Stimulated activated CD4-positive, alpha-beta T cell treated with anti-CD3 and anti-CD28 coated beads, Interleukin-1b, Interleukin-23, amount 100 ng/mL, for 4 hours (primary cell): ENCODE measurements around the gene BCDIN3D.
"Not testable (repeated sequence)": the region's sequence is repeated elsewhere in the genome, so short reads cannot be mapped to it uniquely, and the experiment has no call there.

ENCODE experiments used
- DNase-seq, 2 donors: peaks; one replicate each; pipeline ENCODE4 v3.0.0-alpha.2; 2020; ENCODE audit warnings: low read depth in 2 of 2

The BCDIN3D gene

DNA sequence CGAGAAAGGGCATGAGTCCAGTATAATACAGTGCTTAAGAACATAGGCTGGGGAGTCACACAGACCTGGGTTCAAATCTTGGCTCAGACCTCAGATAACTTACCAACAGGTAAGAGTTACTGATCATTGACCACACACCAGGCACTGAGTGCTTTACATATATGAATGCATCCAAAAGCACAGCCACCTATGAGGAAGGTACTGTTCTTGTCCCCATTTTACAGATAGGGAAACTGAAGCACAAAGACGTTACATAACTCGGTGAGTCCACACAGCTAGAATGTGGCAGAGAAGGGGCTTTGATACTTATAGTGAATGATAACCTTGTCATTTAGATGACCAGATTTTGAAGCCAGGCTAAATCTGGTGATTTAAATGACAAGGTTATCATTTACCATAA, 33.2 kb upstream of the BCDIN3D start:
- DNase-seq = no peak

DNA sequence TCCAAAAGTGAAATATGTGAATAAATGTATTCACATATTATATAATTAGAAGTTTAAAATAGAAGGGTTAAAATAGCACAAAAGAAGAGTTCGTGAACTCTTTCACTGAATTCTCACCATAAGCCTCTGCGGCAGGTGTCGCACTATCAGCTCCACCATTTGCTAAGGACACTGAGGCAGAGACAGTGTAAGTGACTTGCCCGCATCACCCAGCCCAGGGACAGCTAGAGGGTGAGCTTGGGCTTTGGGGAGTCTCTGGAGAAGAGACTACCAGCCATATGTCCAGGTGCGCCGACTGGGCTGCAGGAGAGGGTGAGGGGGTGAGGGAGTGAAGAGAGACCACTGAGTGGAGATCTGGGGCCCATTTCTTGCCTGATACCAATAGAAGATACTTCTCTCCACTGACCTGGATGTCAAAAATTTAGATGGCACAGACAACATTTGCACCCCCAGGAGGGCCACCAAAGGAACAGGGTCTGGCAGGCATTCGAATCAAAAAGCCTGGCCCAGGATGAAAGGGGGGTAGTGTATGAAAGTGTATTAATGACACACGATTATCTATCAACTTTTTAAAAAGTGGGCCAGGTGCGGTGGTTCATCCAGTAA, 32.3 kb upstream of the BCDIN3D start:
- DNase-seq = no peak

DNA sequence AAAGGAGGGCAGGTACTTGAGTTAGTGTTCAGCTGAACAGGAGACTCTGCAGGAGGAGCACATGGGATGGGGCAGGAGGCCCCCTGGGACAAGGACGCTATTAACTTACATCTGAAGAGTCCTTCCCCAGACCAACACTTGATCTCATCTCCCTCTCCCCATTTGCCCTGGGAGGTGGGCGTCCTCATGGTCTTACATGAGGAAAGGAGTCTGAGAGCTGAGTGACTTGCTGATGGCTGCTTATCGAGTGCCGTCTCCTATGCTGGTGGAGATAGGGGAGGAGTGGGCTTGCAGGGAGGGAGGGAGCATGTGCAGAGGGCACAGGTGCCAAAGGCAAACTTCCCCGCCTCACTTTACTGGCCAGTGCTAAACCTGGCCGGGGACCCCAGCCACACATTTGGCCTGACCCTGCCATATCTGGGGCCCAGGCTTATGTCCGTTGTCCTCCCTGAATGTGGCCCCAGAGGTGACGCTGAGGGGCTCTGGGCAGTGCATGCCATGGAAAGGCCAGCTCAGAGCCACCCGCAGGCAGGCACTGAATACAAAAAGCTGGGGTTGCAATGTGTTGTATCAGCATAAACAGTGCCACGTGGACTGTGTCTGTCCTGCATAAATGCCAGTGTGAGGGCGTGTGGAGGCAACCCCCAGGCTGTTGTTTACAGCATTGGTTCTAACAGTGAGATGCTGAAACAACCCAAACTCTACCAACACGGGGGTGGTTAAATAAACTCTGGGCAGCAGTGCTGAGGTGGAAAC, 31.4 kb upstream of the BCDIN3D start:
- DNase-seq = no peak

DNA sequence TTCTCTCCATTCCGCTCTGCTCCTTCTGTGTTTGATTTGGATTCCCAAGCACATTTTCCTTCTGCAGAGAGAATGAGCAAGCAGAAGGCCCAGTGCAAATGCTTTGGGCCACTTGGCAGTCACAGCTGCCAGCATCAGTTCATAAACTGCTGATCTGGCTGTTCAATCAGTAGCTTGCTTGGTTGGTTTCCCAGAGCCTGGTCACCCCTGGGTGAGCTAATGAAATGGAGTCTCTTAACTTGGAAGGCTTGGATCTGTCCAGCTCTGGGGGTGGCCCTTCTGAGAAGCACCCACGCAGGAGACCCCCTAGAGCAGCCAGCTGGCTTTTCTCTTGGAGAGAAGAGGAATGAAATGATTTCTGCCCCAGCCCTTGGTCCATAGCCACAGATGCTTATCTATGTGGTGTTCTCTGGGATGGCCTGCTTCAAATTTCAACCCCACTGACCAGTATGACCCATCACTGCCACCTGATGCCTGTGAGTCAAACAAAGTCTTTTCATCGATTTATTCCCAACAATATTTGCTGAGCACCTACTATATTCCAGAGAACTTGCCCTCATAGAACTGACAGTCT, 30.5 kb upstream of the BCDIN3D start:
- DNase-seq = no peak

DNA sequence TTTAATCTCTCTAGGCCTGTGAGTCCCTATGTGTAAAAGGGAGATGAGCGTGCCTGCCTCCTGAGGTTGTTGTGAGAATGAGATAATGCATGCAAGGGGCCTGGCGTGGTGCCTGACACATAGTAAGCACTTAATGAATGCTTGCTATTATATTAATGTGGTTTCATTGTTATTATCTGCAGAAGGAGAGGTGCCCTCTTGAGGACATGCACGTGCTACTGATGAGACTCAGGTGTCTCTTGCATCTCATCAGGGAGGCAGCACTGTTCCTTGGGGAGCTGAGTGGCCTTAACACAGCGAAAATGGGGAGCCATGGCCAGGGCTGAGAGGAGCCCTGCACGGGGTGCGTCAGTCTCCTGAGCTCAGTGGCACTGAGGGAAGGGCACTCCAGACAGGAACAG, 29.9 kb upstream of the BCDIN3D start:
- no peak for DNase-seq

DNA sequence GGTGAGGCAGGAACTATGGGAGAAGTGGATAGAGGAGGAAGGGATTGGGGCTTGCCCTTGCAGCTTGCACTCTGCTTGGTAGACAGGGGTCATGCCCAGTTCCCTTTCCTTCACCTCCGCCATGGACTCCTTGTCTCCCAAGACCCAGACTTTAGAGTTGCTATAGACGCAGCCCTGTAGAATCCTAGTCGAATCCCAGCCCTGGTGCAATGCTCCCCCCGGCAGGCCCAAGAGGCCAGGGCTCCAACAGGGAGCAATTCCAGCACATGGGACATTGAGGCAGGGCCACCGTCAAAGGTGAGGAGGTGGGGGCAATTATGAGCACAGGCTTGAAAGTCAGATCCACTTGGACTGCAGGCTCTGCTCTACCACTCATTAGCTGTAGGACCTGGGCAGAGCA, 29.5 kb upstream of the BCDIN3D start:
- no peak for DNase-seq

DNA sequence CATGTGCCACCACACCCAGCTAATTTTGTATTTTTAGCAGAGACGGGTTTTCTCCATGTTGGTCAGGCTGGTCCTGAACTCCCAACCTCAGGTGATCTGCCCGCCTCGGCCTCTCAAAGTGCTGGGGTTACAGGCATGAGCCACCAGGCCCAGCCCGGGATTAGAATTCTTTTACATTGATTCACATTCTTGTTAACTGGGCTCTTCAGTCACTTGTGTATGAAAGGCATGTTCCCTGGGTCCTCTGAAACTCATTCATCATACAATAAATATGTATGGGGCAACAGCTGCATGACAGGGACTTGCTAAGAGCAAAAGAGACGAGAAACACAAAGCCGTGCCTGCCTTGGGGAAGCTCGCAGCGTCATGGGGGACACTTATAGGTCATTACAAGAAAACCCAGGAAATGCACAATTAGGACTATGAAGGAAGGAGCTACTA, 28.9 kb upstream of the BCDIN3D start:
- not testable (repeated sequence) for DNase-seq

DNA sequence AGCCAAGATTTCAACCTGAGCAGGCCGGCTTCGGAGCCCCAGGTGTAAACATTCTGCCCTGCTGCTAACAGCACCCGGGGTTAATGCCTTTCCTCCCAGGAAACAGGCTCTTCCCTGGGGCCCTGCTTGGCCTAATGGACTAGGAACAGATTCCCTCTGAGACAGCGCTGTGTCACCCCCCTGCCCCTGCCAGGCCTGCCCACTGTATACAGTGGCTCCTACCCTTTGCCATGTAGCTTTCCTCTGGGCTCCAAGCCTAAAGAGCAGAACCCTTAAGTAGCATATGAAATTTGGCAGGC, 28.3 kb upstream of the BCDIN3D start:
- DNase-seq = no peak

DNA sequence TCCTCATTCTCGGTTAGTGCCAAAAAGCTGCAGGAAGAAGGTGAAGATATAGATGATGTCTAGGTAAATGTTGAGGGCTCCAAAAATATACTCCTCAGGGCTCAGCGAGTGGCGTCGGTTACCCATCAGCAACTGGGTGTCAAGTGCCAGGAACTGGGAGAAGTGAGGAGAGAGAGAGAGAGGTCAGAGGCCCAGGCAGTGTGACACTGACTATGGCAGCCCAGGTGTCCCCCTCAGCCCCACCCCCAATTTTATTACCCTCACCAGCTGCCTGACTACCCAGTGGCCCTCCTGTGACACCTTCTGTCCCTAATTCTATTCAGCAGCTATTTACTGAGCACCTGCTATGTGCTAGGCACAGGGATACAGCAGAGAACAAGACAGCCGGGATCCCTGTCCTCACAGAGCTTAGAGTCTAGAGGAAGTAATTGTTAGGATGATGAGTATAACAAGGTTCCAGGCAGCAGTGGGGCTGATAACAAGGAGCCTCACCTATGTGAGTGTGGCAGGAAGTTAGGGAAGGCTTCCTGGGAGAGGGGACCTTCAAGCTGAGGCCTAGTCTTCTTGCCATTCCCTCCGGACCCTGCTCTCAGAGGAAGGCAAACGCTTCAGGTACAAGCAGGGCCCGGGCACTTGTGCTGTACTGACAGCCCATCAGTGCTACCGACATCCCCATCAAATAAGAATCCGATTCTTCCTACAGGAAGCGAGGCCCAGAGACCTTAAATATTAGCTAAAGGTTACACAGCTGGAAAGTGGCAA, 27.8 kb upstream of the BCDIN3D start:
- no peak for DNase-seq

DNA sequence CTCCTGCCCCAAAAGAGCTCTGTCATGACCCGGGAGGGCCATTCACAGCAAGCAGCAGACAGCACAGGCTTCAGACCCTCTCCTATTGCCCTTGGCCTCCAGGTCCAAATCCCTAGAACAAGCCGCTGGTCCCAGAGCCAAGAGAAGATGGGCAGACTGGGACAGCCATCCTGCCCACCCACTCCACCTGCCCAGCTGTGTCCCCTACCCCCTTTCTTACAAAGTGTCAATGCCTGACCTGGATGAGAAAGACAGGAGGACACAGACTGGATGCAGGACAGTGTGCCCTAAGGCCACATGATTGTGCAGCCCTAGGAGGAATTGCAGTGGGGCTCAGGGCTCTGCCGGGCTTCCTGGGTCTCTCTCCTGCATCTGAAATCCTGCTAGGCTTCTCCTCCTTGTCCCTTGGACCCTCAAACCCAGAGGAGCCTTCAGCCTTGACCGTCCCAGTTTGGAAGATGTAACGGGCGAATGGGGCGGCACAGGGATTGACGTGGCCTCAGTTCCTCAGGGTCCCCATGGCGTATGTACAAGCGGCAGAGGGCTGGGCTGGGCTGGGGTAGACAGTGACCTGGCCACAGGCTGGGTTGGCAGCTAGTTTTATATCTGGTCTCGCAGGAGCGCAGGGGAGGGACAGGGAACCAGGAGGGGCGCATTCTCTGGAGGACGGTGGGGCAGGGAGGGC, 27.1 kb upstream of the BCDIN3D start:
- DNase-seq = no peak

DNA sequence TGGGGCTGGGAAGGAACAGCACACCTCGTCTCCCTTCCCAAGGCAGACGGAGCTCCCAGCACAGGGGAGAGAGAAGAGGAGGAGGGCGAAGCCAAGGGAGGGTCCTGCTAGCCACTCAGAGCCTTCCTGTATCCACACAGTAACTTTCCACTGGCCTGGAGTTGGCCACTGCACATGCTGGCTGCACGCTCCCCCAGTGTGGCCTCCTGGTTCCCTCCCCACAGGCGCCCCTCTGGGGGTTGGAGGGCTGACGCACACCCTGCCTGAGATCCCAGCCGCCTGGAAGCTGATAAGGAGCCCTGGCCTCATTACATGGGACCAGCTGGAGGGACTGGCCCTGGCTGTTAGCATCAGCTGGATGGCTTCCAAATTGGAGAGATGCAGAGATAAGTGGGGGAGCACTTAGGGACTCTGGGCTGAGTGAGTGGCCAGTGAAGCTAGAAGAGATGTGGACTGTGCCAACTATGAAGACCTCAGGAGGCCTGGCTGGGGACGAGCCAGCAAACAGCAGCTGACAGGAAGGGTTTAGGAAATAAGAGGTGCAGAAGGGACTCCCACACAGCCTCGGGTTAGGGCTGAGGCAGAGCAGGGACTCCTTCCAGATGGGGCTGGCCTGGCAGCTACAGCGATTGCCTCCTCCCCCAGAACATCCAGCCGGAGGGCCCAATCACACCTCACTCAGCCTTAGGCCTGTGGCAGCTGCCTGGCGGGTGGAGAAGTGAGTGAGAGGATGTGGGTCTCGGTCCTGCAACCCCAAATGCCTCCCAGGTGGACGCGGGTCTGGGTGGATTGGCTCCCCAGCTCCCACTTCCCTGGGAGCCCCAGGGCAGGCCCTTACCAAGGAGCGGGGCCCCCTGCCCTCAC, 26.3 kb upstream of the BCDIN3D start:
- DNase-seq = no peak

DNA sequence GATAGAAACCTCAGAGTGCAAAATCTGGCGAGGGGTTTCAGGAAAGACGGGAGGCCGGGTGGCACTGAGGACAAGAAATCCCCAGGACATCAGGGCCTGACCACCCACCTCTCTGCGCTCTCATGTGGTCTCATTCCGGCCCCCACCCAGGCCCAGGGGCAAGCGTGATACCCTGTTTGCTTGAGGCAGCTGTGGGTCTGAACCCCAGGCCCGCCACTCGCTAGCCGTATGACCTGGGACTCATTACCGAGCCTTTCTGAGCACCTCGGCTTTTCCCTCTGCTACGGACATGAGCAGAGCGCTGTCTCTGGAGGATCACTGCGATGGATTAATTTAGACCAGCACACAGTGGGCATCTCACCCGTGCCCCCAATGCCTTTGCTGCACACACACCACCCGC, 25.5 kb upstream of the BCDIN3D start:
- DNase-seq = no peak

DNA sequence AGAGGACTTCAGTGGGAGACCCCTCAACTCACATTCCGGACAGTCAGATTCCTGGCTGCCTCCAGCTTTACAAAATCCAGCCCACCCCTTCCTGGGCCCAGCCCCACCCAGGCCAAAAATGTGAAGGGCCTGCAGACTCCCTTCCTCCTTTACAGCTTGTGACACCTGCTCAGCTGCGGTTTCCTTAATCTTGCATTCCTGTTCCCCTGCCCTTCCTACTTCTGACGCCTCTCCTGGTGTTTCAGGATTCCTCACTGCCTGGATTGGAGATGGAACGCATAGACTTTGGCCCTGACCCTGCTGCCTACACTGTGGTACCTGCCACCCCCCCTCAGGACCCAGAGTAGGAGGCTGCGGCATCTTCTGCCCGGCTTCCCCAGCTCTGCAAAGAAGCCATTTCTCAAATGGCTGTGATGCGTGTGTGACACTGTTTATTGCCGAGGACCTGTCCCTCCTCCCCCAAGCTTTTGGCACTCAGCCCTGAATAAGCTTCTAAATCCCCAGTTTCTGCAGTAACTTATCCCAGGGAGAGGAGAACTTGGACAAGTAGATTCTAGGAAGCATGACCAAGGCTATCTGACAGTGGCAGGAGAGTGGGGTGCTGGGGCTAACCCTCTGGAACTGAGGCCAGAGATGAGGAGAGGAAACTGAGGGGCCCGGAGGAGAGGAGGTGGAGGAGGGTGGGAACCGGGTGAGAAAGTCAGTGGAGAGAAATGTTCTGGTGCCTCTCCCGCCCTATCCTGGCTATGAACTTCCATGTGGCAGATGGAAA, 24.9 kb upstream of the BCDIN3D start:
- DNase-seq = no peak

DNA sequence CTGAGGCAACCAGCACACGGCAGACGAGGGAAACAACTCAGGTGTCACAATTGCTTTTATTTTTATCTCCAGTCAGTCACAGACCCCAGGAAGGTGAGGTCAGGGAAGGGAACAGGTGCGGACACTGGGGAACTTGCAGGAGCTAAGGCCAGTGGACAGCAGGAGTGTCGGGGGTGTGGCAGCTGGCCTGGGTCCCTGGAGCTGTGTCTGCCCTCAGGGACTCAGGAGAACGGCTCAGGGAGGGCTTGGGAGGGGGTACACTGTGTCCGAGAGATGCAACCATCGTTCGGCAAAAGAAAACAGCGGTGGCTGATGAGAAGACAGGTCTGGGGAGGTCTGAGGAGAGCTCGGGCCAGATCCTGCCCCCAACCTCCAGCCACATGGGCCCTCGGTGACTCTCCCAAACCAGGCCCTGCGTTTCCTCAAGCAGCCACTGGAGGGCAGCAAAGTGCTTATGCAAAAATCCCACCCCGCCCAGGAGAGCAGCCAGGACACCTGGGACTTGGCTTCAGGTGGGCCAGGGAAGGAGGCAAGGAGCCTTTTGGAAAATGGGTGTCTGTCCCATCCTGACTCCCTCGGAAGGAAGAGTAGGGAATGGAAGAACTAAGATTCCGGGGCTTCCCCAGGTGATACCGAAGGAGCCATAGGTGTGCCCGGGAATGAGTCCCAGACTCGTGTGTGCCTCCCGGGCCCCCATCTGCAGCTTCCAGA, 24.1 kb upstream of the BCDIN3D start:
- peak; percentile 64 to 66 for DNase-seq

DNA sequence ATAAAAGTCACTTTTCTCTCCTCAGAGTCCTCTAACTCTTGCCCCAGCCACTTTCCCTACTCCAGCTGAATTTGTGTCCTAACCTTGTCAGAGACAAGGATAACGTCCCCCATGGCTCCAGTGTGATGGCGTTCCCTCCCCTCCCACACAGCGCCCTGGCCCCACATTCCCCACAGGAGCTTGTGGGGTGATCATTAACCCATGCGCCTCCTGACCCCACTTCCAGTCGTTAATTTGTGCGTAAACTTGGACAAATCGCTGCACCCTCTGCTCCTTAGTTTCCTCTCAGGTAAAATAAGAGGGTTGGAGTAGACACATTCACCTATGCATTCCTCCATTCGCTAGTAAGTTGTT, 22.9 kb upstream of the BCDIN3D start:
- no peak for DNase-seq

DNA sequence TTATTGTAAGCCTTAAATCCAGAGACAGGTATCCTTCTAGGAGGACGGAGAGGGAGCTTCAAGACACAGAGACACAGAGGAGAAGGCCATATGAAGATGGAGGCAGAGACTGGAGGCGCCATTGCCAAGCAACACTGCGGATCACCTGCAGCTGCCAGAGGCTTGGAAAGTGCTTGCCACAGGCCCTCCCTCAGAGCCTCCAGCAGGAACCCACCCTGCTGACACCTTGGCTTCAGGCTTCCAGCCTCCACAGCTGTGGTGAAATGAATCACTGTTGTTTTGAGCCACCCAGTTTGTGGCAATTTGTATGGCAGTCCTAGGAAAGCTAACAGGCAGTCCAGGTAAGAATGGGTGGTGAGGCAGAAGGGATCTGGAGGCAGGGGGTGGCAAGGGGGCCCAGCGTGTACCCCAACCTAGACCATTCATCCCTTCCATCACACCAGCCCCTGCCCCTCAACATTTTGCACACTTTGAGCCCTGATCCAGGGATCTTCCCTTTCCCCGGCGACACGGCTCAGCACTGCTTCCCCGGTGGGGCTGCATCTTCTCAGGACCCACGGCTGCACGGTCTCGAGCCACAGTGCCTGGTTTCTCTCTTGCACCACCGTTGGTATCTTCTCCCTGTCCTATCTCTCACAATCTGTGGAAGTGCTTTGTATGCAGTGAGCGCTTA, 22.3 kb upstream of the BCDIN3D start:
- no peak for DNase-seq

DNA sequence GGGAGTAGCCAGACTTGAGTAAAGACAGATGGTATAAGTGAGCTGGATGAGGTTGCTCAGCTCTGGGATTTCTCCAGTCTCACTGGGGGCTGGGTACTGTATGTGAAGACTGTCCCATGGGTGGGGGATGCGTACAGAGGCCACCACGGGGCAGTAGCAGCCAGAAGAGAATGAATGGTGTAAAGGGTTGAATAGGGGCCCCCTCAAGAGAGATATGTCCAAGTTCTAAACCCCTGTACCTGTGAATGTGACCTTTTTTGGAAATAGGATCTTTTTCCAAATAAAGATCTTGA, 21.8 kb upstream of the BCDIN3D start:
- no peak for DNase-seq

DNA sequence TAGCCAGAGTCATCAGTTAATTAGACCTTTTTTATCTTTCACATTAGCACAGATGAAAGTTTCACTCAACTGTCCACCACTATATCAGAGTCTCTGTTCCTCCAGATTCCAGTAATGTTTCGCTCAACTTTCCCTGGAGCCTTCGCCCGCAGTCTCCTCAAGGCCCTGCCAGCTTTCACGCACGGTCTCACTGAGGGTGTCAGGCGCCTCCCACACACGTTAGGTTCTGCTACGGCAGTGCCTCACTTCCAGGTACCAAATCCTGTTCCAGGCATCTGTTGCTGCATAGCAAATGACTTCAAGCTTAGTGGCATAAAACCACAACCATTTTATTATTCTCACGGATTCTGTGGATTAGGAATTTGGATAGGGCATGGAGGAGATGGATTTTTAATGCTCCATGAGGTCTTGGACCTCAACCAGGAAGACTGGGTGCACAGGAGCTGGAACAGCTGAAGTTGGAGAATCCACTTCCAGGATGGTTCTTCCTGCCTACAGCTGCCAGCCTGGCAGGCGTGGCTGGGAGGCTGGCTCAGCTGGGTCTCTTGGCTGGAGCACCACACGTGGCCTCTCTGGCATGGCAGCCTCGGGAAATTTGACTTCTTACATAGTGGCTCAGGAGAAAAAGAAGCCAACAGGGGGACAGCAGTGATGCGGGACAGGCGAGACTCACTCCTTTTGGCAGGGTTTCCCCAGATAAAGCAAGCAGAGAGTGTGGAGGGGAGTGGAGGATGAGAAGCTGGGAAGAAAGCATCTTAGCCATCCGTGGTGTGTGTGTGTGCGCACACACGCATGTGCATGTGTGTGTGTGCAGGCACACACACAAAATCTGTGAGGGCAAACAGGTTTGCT, 21.3 kb upstream of the BCDIN3D start:
- no peak for DNase-seq

DNA sequence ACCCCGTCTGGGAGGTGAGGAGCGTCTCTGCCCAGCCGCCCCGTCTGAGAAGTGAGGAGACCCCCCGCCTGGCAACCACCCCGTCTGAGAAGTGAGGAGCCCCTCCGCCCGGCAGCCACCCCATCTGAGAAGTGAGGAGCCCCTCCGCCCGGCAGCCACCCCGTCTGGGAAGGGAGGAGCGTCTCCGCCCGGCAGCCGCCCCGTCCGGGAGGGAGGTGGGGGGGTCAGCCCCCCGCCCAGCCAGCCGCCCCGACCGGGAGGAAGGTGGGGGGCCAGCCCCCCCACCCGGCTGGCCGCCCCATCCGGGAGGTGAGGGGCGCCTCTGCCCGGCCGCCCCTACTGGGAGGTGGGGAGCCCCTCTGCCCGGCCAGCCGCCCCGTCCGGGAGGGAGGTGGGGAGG, 18.0 kb upstream of the BCDIN3D start:
- not testable (repeated sequence) for DNase-seq
